Stimulated activated naive CD8-positive, alpha-beta T cell treated with anti-CD3 and anti-CD28 coated beads, Interleukin-15, Interleukin-2, amounts not matched to agents 100 ng/mL and 50 ng/mL, for 24 hours (primary cell): ENCODE results near the gene QRICH2.
"Not testable (repeated sequence)": the region's sequence is repeated elsewhere in the genome, so short reads cannot be mapped to it uniquely, and the experiment has no call there.

Experiments
- H3K27ac Mint-ChIP-seq: one replicate; pipeline ENCODE4 v1.8.0; 2021; ENCODE audit warnings: mild to moderate bottlenecking, mixed read lengths
- H3K27me3 Mint-ChIP-seq: one replicate; pipeline ENCODE4 v1.8.0; 2021; ENCODE audit warnings: mixed read lengths
- H3K36me3 Mint-ChIP-seq: one replicate; pipeline ENCODE4 v1.8.0; 2021; ENCODE audit warnings: low read depth, mixed read lengths
- H3K4me1 Mint-ChIP-seq: one replicate; pipeline ENCODE4 v1.8.0; 2021; ENCODE audit warnings: low read depth, mixed read lengths
- H3K4me3 Mint-ChIP-seq: one replicate; pipeline ENCODE4 v1.8.0; 2021; ENCODE audit warnings: mild to moderate bottlenecking, mixed read lengths
- H3K9me3 Mint-ChIP-seq: one replicate; pipeline ENCODE4 v1.8.0; 2021; ENCODE audit warnings: mixed read lengths

Gene QRICH2

GRCh38 chr17:76336756-76337412 is 28.8 kb upstream of the QRICH2 start:
- no peak overlapping the region for H3K27ac Mint-ChIP-seq
- H3K36me3 Mint-ChIP-seq = peaks cover 21% of the 10 kb centered on the region
- H3K27me3 Mint-ChIP-seq = no peaks in the 10 kb centered on the region
- no peak overlapping the region for H3K4me3 Mint-ChIP-seq
- no peaks in the 10 kb centered on the region for H3K9me3 Mint-ChIP-seq
- H3K4me1 Mint-ChIP-seq = peaks cover 4% of the 10 kb centered on the region

GRCh38 chr17:76335716-76336381 is 27.8 kb upstream of the QRICH2 start:
- Mint-ChIP-seq H3K4me1 (peaks cover 4% of the 10 kb centered on the region), H3K27me3 (no peaks in the 10 kb centered on the region)

GRCh38 chr17:76333673-76334505 is 25.8 kb upstream of the QRICH2 start:
- Mint-ChIP-seq H3K27ac (no peak overlapping the region), H3K9me3 (no peaks in the 10 kb centered on the region), H3K4me1 (peaks cover 4% of the 10 kb centered on the region)

More at GRCh38 chr17:76335716-76336381, 27.8 kb upstream of the QRICH2 start:
- no peaks in the 10 kb centered on the region for H3K9me3 Mint-ChIP-seq
- peaks cover 17% of the 10 kb centered on the region for H3K36me3 Mint-ChIP-seq
- H3K4me3 Mint-ChIP-seq = no peak overlapping the region
- H3K27ac Mint-ChIP-seq = no peak overlapping the region

GRCh38 chr17:76331083-76331482 is 23.0 kb upstream of the QRICH2 start:
- Mint-ChIP-seq H3K27me3 (no peaks in the 10 kb centered on the region), H3K36me3 (peaks cover 31% of the 10 kb centered on the region), H3K9me3 (no peaks in the 10 kb centered on the region), H3K4me1 (no peaks in the 10 kb centered on the region), H3K27ac (no peak overlapping the region), H3K4me3 (no peak overlapping the region)

More at GRCh38 chr17:76333673-76334505, 25.8 kb upstream of the QRICH2 start:
- H3K27me3 Mint-ChIP-seq = no peaks in the 10 kb centered on the region
- H3K36me3 Mint-ChIP-seq = peaks cover 23% of the 10 kb centered on the region
- H3K4me3 Mint-ChIP-seq = no peak overlapping the region

- Mint-ChIP-seq H3K4me3 (no peak overlapping the region), H3K36me3 (peaks cover 37% of the 10 kb centered on the region), H3K27me3 (no peaks in the 10 kb centered on the region), H3K4me1 (no peaks in the 10 kb centered on the region), H3K27ac (no peak overlapping the region), H3K9me3 (no peaks in the 10 kb centered on the region)
Observed at GRCh38 chr17:76329664-76330063, 21.6 kb upstream of the QRICH2 start.

- Mint-ChIP-seq H3K4me3 (no peak overlapping the region), H3K9me3 (no peaks in the 10 kb centered on the region), H3K36me3 (peaks cover 41% of the 10 kb centered on the region), H3K27me3 (no peaks in the 10 kb centered on the region), H3K4me1 (no peaks in the 10 kb centered on the region), H3K27ac (no peak overlapping the region)
Observed at GRCh38 chr17:76327696-76328095, 19.6 kb upstream of the QRICH2 start.

- Mint-ChIP-seq H3K27me3 (no peaks in the 10 kb centered on the region), H3K36me3 (peaks cover 32% of the 10 kb centered on the region), H3K9me3 (no peaks in the 10 kb centered on the region), H3K4me3 (no peak overlapping the region), H3K27ac (no peak overlapping the region), H3K4me1 (no peaks in the 10 kb centered on the region)
Observed at GRCh38 chr17:76326306-76326705, 18.2 kb upstream of the QRICH2 start.

- peaks cover 6% of the 10 kb centered on the region for H3K4me1 Mint-ChIP-seq
- no peak overlapping the region for H3K27ac Mint-ChIP-seq
- no peaks in the 10 kb centered on the region for H3K9me3 Mint-ChIP-seq
- no peak overlapping the region for H3K4me3 Mint-ChIP-seq
- H3K36me3 Mint-ChIP-seq = peaks cover 12% of the 10 kb centered on the region
- H3K27me3 Mint-ChIP-seq = no peaks in the 10 kb centered on the region
Observed at GRCh38 chr17:76318586-76318985, 10.5 kb upstream of the QRICH2 start.

GRCh38 chr17:76317535-76317934 is 9.5 kb upstream of the QRICH2 start:
- Mint-ChIP-seq H3K36me3 (peaks cover 8% of the 10 kb centered on the region), H3K27ac (no peak overlapping the region), H3K4me3 (no peak overlapping the region), H3K9me3 (no peaks in the 10 kb centered on the region), H3K4me1 (peaks cover 6% of the 10 kb centered on the region), H3K27me3 (no peaks in the 10 kb centered on the region)

GRCh38 chr17:76314392-76315227 is 6.5 kb upstream of the QRICH2 start:
- H3K27me3 Mint-ChIP-seq = no peaks in the 10 kb centered on the region
- H3K36me3 Mint-ChIP-seq = peaks cover 15% of the 10 kb centered on the region
- H3K27ac Mint-ChIP-seq = no peak overlapping the region
- peaks cover 6% of the 10 kb centered on the region for H3K4me1 Mint-ChIP-seq
- no peaks in the 10 kb centered on the region for H3K9me3 Mint-ChIP-seq
- H3K4me3 Mint-ChIP-seq = no peak overlapping the region

GRCh38 chr17:76312735-76313134 is 4.7 kb upstream of the QRICH2 start:
- Mint-ChIP-seq H3K4me3 (no peak overlapping the region), H3K27ac (no peak overlapping the region), H3K9me3 (no peaks in the 10 kb centered on the region), H3K36me3 (peaks cover 19% of the 10 kb centered on the region), H3K27me3 (no peaks in the 10 kb centered on the region), H3K4me1 (peaks cover 6% of the 10 kb centered on the region)

GRCh38 chr17:76309461-76309860 is 1.4 kb upstream of the QRICH2 start:
- H3K36me3 Mint-ChIP-seq = peaks cover 16% of the 10 kb centered on the region
- no peaks in the 10 kb centered on the region for H3K4me1 Mint-ChIP-seq
- no peaks in the 10 kb centered on the region for H3K27me3 Mint-ChIP-seq
- peak overlapping the region; percentile 22 for H3K27ac Mint-ChIP-seq
- no peak overlapping the region for H3K4me3 Mint-ChIP-seq
- H3K9me3 Mint-ChIP-seq = no peaks in the 10 kb centered on the region

- Mint-ChIP-seq H3K9me3 (no peaks in the 10 kb centered on the region), H3K27ac (no peak overlapping the region), H3K4me1 (no peaks in the 10 kb centered on the region), H3K4me3 (no peak overlapping the region), H3K36me3 (peaks cover 15% of the 10 kb centered on the region), H3K27me3 (no peaks in the 10 kb centered on the region)
Observed at GRCh38 chr17:76307299-76307965, 644 bp downstream of the QRICH2 start.

GRCh38 chr17:76305135-76305454 is 3.0 kb downstream of the QRICH2 start:
- not testable (repeated sequence) for H3K36me3 Mint-ChIP-seq, H3K9me3 Mint-ChIP-seq, H3K27ac Mint-ChIP-seq, H3K27me3 Mint-ChIP-seq, H3K4me1 Mint-ChIP-seq, H3K4me3 Mint-ChIP-seq
